ENCODE data around the gene CEP83. TPM values are rescaled to one million over a fixed set of nuclear protein-coding genes. Genes with fewer than 3 reads are reported as not detected.
A peak's percentile ranks its signal among the peaks of the same experiment; 100 is the strongest.
"Not testable (repeated sequence)": the region's sequence is repeated elsewhere in the genome, so short reads cannot be mapped to it uniquely, and the experiment has no call there.

CEP83 gene
- total and polyA plus RNA-seq, 2 donors (not counting 1 experiment from before 2014, with no cell fraction given): 4.0 to 24.8 TPM

- no peak overlapping the region for H3K9ac ChIP-seq (ENCODE audit: low read length)
- peak; percentile 74 for DNase-seq
- no CpG with 5 or more reads among the region's 1 CpG for WGBS (ENCODE audit: insufficient coverage)
- no peak overlapping the region for H2AFZ ChIP-seq (ENCODE audit: insufficient read depth, low read depth, low read length, poor library complexity, severe bottlenecking)
- H3K36me3 ChIP-seq (replicated peaks in 1 of 2; ENCODE audit: control extremely low read depth in 1 of 2, control insufficient read depth in 1 of 2, extremely low read depth in 1 of 2, insufficient read depth in 2 of 2, low read length in 1 of 2): peaks cover 0 to 2% of the 10 kb centered on the region in 2 experiments
- H3K27me3 ChIP-seq (replicated peaks in 1 of 4; ENCODE audit: control extremely low read depth in 1 of 4, control insufficient read depth in 3 of 4, insufficient read depth in 4 of 4, low read length in 3 of 4): no peaks in the 10 kb centered on the region
- H3K4me1 ChIP-seq (ENCODE audit: control insufficient read depth in 2 of 2, insufficient read depth in 2 of 2, low read length in 2 of 2): peaks cover 16 to 18% of the 10 kb centered on the region in 2 donors
- TF ChIP-seq CTCF (IDR thresholded peaks at IDR 0.05) (no peak), EZH2 (IDR thresholded peaks at IDR 0.05; ENCODE audit: borderline replicate concordance, insufficient read depth, low read depth, low read length, poor library complexity, severe bottlenecking) (no peak)
- H3K79me2 ChIP-seq (ENCODE audit: control insufficient read depth, insufficient read depth, low read length): no peaks in the 10 kb centered on the region
- no peaks in the 10 kb centered on the region for H4K20me1 ChIP-seq (ENCODE audit: control insufficient read depth, insufficient read depth, low read length, poor library complexity, severe bottlenecking)
- intact Hi-C loops (cut with micrococcal nuclease): loop anchor here (1.0 to 5.0 kb wide), 2 partner anchors 21 to 171 kb away; partner anchors contain the start of gene PLXNC1
- Mint-ChIP-seq H3K27me3 (no peaks in the 10 kb centered on the region), H3K4me3 (peak overlapping the region; percentile 12), H3K4me1 (peaks cover 28% of the 10 kb centered on the region), H3K9me3 (ENCODE audit: insufficient read depth) (peaks cover 25% of the 10 kb centered on the region), H3K27ac (peak overlapping the region; percentile 60)
- peaks cover 8 to 31% (median 10%) of the 10 kb centered on the region in 3 donors for H3K9me3 ChIP-seq (ENCODE audit: control extremely low read depth in 1 of 3, control insufficient read depth in 2 of 3, insufficient read depth in 1 of 3, low read length in 2 of 3)
- peak overlapping the region; percentile 20 for H3K4me2 ChIP-seq (replicated peaks; ENCODE audit: low read depth, low read length, poor library complexity, severe bottlenecking)
- ChIA-PET CTCF (interaction anchor here (0.5 to 1.2 kb wide), 4 partner anchors 23 to 458 kb away, joined by 3 read pairs; no protein-coding TSS in a partner anchor), POLR2A (no interaction called here)
- H3K4me3 ChIP-seq (ENCODE audit: control extremely low read depth in 1 of 5, extremely low read depth in 1 of 5, insufficient read depth in 1 of 5, low read depth in 2 of 5, low read length in 4 of 5): no peak overlapping the region
- peak; percentile 97 for ATAC-seq (ENCODE audit: low read depth)
- H3K27ac ChIP-seq (ENCODE audit: low read length in 2 of 2): peak overlapping the region in 1 of 2 donors; percentile 33
These were observed 141.5 kb downstream of the CEP83 start for GRCh38 chr12:94318181-94318580.

GRCh38 chr12:94316600-94316999 lies 143.1 kb downstream of the CEP83 start:
- H2AFZ ChIP-seq (ENCODE audit: insufficient read depth, low read depth, low read length, poor library complexity, severe bottlenecking); H3K27me3 ChIP-seq (replicated peaks in 1 of 4; ENCODE audit: control extremely low read depth in 1 of 4, control insufficient read depth in 3 of 4, insufficient read depth in 4 of 4, low read length in 3 of 4); H3K4me2 ChIP-seq (replicated peaks; ENCODE audit: low read depth, low read length, poor library complexity, severe bottlenecking); H4K20me1 ChIP-seq (ENCODE audit: control insufficient read depth, insufficient read depth, low read length, poor library complexity, severe bottlenecking); H3K27ac Mint-ChIP-seq; H3K9ac ChIP-seq (ENCODE audit: low read length); DNase-seq; H3K4me3 ChIP-seq (ENCODE audit: control extremely low read depth in 1 of 5, extremely low read depth in 1 of 5, insufficient read depth in 1 of 5, low read depth in 2 of 5, low read length in 4 of 5); H3K36me3 ChIP-seq (replicated peaks in 1 of 2; ENCODE audit: control extremely low read depth in 1 of 2, control insufficient read depth in 1 of 2, extremely low read depth in 1 of 2, insufficient read depth in 2 of 2, low read length in 1 of 2); POLR2A ChIA-PET; ATAC-seq (ENCODE audit: low read depth); H3K27me3 Mint-ChIP-seq; H3K4me3 Mint-ChIP-seq; CTCF ChIA-PET; H3K79me2 ChIP-seq (ENCODE audit: control insufficient read depth, insufficient read depth, low read length); H3K27ac ChIP-seq (ENCODE audit: low read length in 2 of 2): not testable (repeated sequence)
- intact Hi-C loops (cut with micrococcal nuclease): loop anchor here (5.0 kb wide), 1 partner anchor 169 kb away; the partner anchor contains the start of gene PLXNC1
- no CpG with 5 or more reads among the region's 2 CpGs for WGBS (ENCODE audit: insufficient coverage)
- peaks cover 25% of the 10 kb centered on the region for H3K9me3 Mint-ChIP-seq (ENCODE audit: insufficient read depth)
- peaks cover 28% of the 10 kb centered on the region for H3K4me1 Mint-ChIP-seq
- H3K9me3 ChIP-seq (ENCODE audit: control extremely low read depth in 1 of 3, control insufficient read depth in 2 of 3, insufficient read depth in 1 of 3, low read length in 2 of 3): peaks cover 5 to 31% (median 8%) of the 10 kb centered on the region in 3 donors
- peaks cover 16 to 18% of the 10 kb centered on the region in 2 donors for H3K4me1 ChIP-seq (ENCODE audit: control insufficient read depth in 2 of 2, insufficient read depth in 2 of 2, low read length in 2 of 2)
